ENCODE data around the gene SNX20. TPM values are rescaled to one million over a fixed set of nuclear protein-coding genes. Genes with fewer than 3 reads are reported as not detected.

SNX20 gene
- total and polyA plus RNA-seq, 4 experiments from 2014 or later: 62.5 to 106 (median 89.5) TPM

DNA sequence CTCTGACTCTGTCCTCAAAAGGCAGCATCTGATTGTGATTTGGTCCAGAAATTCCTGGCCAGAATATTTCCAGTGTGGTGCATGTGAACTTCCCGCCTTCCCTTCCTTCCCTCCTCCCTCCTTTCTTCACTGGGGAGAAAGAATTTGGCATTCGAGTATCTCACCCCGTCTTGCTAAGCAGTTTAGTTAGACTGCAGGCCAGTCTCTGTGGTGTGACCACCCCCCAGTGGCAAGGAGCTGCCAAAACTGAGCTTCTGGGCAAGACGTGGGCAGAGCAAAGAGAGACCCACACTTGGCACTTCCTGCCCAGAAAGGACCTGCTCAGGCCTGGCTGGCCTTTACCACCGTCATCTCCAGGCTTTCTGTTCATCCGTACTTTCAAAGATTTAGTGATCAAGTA is 36.4 kb downstream of the SNX20 start:
- ChIA-PET POLR2A (ENCODE audit: partially characterized antibody) (no interaction called here), CTCF (ENCODE audit: partially characterized antibody) (interaction anchor here (0.7 to 2.7 kb wide), 17 partner anchors 9 to 378 kb away, joined by 3 to 11 read pairs (median 3); partner anchors contain the start of gene ADCY7)
- H3K9me3 ChIP-seq (ENCODE audit: control insufficient read depth in 1 of 2, low read length in 2 of 2): no peaks in the 10 kb centered on the region
- Mint-ChIP-seq H3K27ac (peak overlapping the region in 4 of 7 donors; percentile 2 to 62 (median 26)), H3K36me3 (no peaks in the 10 kb centered on the region), H3K4me3 (no peak overlapping the region), H3K9me3 (no peaks in the 10 kb centered on the region), H3K27me3 (no peaks in the 10 kb centered on the region), H3K4me1 (peaks cover 0 to 5% (median 2%) of the 10 kb centered on the region in 4 donors)
- no peaks in the 10 kb centered on the region for H3K36me3 ChIP-seq (ENCODE audit: insufficient read depth, low read length)
- H3K27ac ChIP-seq (ENCODE audit: low read depth, low read length): no peak overlapping the region
- H3K27me3 ChIP-seq (ENCODE audit: insufficient read depth, low read length): no peaks in the 10 kb centered on the region
- H3K4me1 ChIP-seq (ENCODE audit: insufficient read depth, low read length): no peaks in the 10 kb centered on the region
- H3K4me3 ChIP-seq (ENCODE audit: low read length in 2 of 2): no peak overlapping the region
- intact Hi-C loops (cut with micrococcal nuclease): no loop called here
- peak in 4 of 5 donors; percentile 26 to 40 (median 32) for DNase-seq

DNA sequence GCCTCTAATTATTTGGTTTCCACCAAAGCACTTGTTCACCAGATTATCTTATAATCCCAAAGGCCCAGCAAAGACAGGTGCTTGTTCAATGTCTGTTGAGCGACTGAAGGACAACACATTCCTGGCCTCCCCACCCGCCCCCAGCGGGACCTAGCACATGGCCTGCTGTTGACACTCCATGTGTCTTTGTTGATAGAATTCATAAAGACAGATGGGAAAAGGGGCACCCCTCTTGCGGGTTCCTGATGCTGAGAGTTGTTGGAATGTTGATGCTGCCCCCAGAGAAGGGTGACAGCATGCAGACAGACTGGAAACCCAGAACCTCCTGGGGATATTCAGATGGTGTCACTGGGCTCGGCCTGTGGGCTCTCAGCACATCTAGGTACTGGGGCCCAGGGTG is 36.9 kb downstream of the SNX20 start:
- ChIA-PET CTCF (ENCODE audit: partially characterized antibody) (interaction anchor here (0.9 to 2.7 kb wide), 10 partner anchors 21 to 378 kb away, joined by 3 to 11 read pairs (median 4); partner anchors contain the start of gene ADCY7), POLR2A (ENCODE audit: partially characterized antibody) (no interaction called here)
- no peak overlapping the region for H3K4me3 Mint-ChIP-seq
- Histone ChIP-seq H3K4me1 (ENCODE audit: insufficient read depth, low read length) (no peaks in the 10 kb centered on the region), H3K27me3 (ENCODE audit: insufficient read depth, low read length) (no peaks in the 10 kb centered on the region), H3K36me3 (ENCODE audit: insufficient read depth, low read length) (no peaks in the 10 kb centered on the region), H3K9me3 (ENCODE audit: control insufficient read depth in 1 of 2, low read length in 2 of 2) (no peaks in the 10 kb centered on the region), H3K4me3 (ENCODE audit: low read length in 2 of 2) (no peak overlapping the region), H3K27ac (ENCODE audit: low read depth, low read length) (no peak overlapping the region)
- no peaks in the 10 kb centered on the region for H3K36me3 Mint-ChIP-seq
- intact Hi-C loops (cut with micrococcal nuclease): no loop called here
- no peaks in the 10 kb centered on the region for H3K27me3 Mint-ChIP-seq
- H3K4me1 Mint-ChIP-seq: peaks cover 0 to 5% (median 2%) of the 10 kb centered on the region in 4 donors
- H3K9me3 Mint-ChIP-seq: no peaks in the 10 kb centered on the region
- no peak overlapping the region for H3K27ac Mint-ChIP-seq
- DNase-seq: no peak

DNA sequence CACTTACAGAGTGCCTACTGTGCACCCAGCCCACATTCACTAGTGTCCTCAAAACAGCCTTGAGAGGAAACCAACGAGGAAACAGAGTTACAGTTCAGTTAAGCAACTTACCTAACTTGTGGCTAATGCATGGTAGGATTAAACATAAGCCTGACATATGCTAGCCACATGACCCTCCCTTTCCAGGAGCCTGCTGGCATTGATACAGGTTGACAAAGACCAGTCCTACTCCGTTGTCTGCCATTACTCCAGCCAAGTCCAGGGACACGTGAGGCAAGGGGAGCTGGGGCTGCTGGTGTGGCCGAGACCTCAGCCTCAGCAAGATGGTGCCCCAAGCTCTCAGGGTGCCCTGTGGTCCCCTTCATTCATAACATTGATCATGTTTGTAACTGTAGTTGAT is 37.9 kb downstream of the SNX20 start:
- H3K27ac Mint-ChIP-seq: no peak overlapping the region
- peaks cover 0 to 5% (median 2%) of the 10 kb centered on the region in 4 donors for H3K4me1 Mint-ChIP-seq
- no peak overlapping the region for H3K27ac ChIP-seq (ENCODE audit: low read depth, low read length)
- ChIA-PET POLR2A (ENCODE audit: partially characterized antibody) (no interaction called here), CTCF (ENCODE audit: partially characterized antibody) (interaction anchor here (1.1 to 2.3 kb wide), 3 partner anchors 15 to 133 kb away, joined by 3 to 6 read pairs (median 5); no protein-coding TSS in a partner anchor)
- intact Hi-C loops (cut with micrococcal nuclease): no loop called here
- H3K36me3 ChIP-seq (ENCODE audit: insufficient read depth, low read length): no peaks in the 10 kb centered on the region
- H3K9me3 Mint-ChIP-seq: no peaks in the 10 kb centered on the region
- DNase-seq: no peak
- H3K4me3 Mint-ChIP-seq: no peak overlapping the region
- no peak overlapping the region for H3K4me3 ChIP-seq (ENCODE audit: low read length in 2 of 2)
- no peaks in the 10 kb centered on the region for H3K27me3 Mint-ChIP-seq
- no peaks in the 10 kb centered on the region for H3K27me3 ChIP-seq (ENCODE audit: insufficient read depth, low read length)
- no peaks in the 10 kb centered on the region for H3K9me3 ChIP-seq (ENCODE audit: control insufficient read depth in 1 of 2, low read length in 2 of 2)
- H3K36me3 Mint-ChIP-seq: no peaks in the 10 kb centered on the region
- no peaks in the 10 kb centered on the region for H3K4me1 ChIP-seq (ENCODE audit: insufficient read depth, low read length)

DNA sequence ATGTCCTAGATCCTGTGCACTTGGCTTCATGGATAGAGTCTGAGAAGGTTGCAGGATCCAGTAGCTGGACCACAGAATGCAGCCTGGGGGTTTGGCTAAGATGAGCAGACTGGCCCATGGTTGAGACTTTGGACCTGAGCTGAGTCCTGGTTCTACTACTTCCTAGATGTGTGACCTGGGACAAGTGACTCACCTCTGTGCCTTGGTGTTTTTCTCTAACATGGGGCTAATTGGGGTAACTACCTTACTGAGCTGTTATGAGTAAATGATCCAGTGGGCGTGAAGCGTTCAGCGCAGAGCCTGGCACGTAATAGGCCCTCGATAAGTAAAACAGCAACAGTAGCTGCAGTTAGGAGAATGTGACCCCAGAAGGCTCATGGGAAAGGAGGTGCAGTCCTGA is 38.8 kb downstream of the SNX20 start:
- no peak overlapping the region for H3K27ac ChIP-seq (ENCODE audit: low read depth, low read length)
- peaks cover 0 to 5% (median 2%) of the 10 kb centered on the region in 4 donors for H3K4me1 Mint-ChIP-seq
- no peaks in the 10 kb centered on the region for H3K9me3 ChIP-seq (ENCODE audit: control insufficient read depth in 1 of 2, low read length in 2 of 2)
- DNase-seq: no peak
- no peaks in the 10 kb centered on the region for H3K27me3 Mint-ChIP-seq
- no peak overlapping the region for H3K27ac Mint-ChIP-seq
- H3K9me3 Mint-ChIP-seq: no peaks in the 10 kb centered on the region
- H3K36me3 ChIP-seq (ENCODE audit: insufficient read depth, low read length): no peaks in the 10 kb centered on the region
- H3K4me1 ChIP-seq (ENCODE audit: insufficient read depth, low read length): no peaks in the 10 kb centered on the region
- H3K4me3 ChIP-seq (ENCODE audit: low read length in 2 of 2): no peak overlapping the region
- H3K36me3 Mint-ChIP-seq: no peaks in the 10 kb centered on the region
- no peaks in the 10 kb centered on the region for H3K27me3 ChIP-seq (ENCODE audit: insufficient read depth, low read length)
- POLR2A ChIA-PET (ENCODE audit: partially characterized antibody): no interaction called here
- no peak overlapping the region for H3K4me3 Mint-ChIP-seq
- intact Hi-C loops (cut with micrococcal nuclease): no loop called here
- CTCF ChIA-PET (ENCODE audit: partially characterized antibody): interaction anchor here (0.8 to 2.3 kb wide), 6 partner anchors 9 to 250 kb away, joined by 3 to 6 read pairs (median 4); no protein-coding TSS in a partner anchor

DNA sequence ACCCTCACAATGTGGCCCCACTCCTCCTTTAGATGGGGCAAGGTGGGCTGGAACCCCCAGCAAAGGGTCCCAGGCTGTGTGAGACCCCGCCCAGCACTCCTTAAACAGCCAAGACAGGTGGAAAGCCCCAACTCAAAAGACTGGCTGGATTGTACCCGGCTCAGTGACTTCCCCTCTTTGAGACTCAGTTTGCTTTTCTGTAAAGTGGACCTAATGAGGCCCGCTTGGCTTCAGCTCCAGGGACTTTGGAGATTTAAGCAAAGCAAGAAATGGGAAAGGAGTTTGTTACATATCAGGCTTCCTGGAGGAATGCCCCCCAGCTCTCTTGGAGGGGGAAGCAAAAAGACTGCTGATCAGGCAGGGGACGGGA is 39.3 kb downstream of the SNX20 start:
- no peak overlapping the region for H3K4me3 ChIP-seq (ENCODE audit: low read length in 2 of 2)
- H3K4me1 ChIP-seq (ENCODE audit: insufficient read depth, low read length): no peaks in the 10 kb centered on the region
- no peaks in the 10 kb centered on the region for H3K9me3 ChIP-seq (ENCODE audit: control insufficient read depth in 1 of 2, low read length in 2 of 2)
- POLR2A ChIA-PET (ENCODE audit: partially characterized antibody): no interaction called here
- intact Hi-C loops (cut with micrococcal nuclease): no loop called here
- no peaks in the 10 kb centered on the region for H3K9me3 Mint-ChIP-seq
- no peak overlapping the region for H3K27ac Mint-ChIP-seq
- no peaks in the 10 kb centered on the region for H3K36me3 Mint-ChIP-seq
- no peaks in the 10 kb centered on the region for H3K27me3 Mint-ChIP-seq
- peaks cover 0 to 5% (median 2%) of the 10 kb centered on the region in 4 donors for H3K4me1 Mint-ChIP-seq
- no peak for DNase-seq
- no peaks in the 10 kb centered on the region for H3K36me3 ChIP-seq (ENCODE audit: insufficient read depth, low read length)
- H3K27ac ChIP-seq (ENCODE audit: low read depth, low read length): no peak overlapping the region
- H3K4me3 Mint-ChIP-seq: no peak overlapping the region
- CTCF ChIA-PET (ENCODE audit: partially characterized antibody): interaction anchor here (1.0 to 2.3 kb wide), 3 partner anchors 14 to 250 kb away, joined by 3 to 6 read pairs (median 5); no protein-coding TSS in a partner anchor
- H3K27me3 ChIP-seq (ENCODE audit: insufficient read depth, low read length): no peaks in the 10 kb centered on the region

DNA sequence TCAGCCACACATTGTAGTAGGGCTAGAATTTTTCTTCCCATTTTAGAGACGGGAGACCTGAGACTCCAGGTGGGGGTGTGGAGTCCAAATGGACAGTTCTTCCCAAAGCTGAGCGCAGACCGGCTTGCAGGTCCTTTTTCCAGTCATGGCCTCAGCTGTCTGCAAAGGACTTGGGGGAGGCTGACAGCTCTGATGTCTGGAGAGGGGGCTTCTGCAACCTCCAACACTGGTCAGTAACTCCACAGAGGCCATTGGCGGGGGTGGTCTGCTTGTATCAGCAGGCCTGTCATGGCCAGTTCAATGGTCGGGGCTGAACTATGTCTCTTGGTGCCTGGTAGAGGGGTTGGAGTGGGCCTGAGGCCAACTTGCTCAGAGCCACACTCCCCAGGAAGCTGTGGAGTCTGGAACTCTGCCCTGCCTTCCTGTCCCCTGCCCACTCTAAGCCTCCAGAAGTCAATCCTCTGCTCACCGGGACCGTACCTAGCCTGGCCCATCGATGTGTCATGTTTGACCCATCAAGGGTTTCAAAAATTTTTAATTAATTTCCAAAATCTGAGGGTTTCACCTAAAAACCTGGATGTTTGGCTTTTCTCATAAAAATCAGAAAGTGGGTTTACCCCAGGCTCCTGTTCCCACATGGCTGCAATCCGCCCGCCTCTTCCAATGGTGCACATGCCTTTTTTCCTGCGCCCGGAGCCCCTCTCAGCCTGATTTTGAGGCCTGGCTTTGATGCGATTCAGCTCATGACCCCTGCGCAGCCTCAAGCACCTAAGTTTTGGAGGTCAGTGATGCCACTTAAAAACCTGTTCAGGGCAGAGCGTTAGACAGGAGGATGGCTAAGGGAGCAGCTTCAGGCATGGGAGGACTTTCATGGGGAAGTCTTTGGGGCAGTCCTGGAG is 39.9 kb downstream of the SNX20 start:
- H3K4me3 ChIP-seq (ENCODE audit: low read length in 2 of 2): no peak overlapping the region
- ChIA-PET CTCF (ENCODE audit: partially characterized antibody) (interaction anchor here (1.5 to 2.3 kb wide), 3 partner anchors 13 to 165 kb away, joined by 3 to 6 read pairs (median 5); no protein-coding TSS in a partner anchor), POLR2A (ENCODE audit: partially characterized antibody) (no interaction called here)
- no peaks in the 10 kb centered on the region for H3K9me3 ChIP-seq (ENCODE audit: control insufficient read depth in 1 of 2, low read length in 2 of 2)
- Mint-ChIP-seq H3K9me3 (no peaks in the 10 kb centered on the region), H3K4me1 (peaks cover 0 to 5% (median 4%) of the 10 kb centered on the region in 4 donors), H3K27me3 (no peaks in the 10 kb centered on the region), H3K27ac (no peak overlapping the region), H3K4me3 (no peak overlapping the region), H3K36me3 (no peaks in the 10 kb centered on the region)
- no peak overlapping the region for H3K27ac ChIP-seq (ENCODE audit: low read depth, low read length)
- no peak for DNase-seq
- no peaks in the 10 kb centered on the region for H3K4me1 ChIP-seq (ENCODE audit: insufficient read depth, low read length)
- intact Hi-C loops (cut with micrococcal nuclease): no loop called here
- no peaks in the 10 kb centered on the region for H3K36me3 ChIP-seq (ENCODE audit: insufficient read depth, low read length)
- no peaks in the 10 kb centered on the region for H3K27me3 ChIP-seq (ENCODE audit: insufficient read depth, low read length)

DNA sequence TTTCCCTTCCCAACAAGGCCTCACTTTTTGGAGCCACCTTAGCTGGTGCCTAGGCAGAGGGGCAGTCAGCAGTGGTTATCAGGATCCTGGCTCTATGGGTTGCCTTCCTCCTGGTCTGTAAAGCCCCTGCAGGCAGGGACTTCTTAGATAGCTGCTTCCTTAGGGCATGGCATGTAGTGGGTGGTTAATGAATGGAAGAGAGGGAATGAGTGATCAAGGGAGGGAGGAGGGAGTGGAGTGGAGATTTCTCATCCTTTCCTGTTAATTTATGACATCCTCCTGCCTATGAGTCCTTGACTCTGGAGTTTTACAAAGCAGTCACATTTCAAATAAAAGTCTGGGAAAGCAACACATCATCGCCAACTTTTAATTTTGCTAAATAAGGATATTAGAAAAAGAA is 40.7 kb downstream of the SNX20 start:
- H3K4me3 ChIP-seq (ENCODE audit: low read length in 2 of 2): no peak overlapping the region
- DNase-seq: no peak
- ChIA-PET CTCF (ENCODE audit: partially characterized antibody) (interaction anchor here (1.5 kb wide), 1 partner anchor 166 kb away, joined by 3 read pairs; no protein-coding TSS in a partner anchor), POLR2A (ENCODE audit: partially characterized antibody) (no interaction called here)
- H3K27me3 ChIP-seq (ENCODE audit: insufficient read depth, low read length): no peaks in the 10 kb centered on the region
- Mint-ChIP-seq H3K4me1 (peaks cover 4 to 12% (median 6%) of the 10 kb centered on the region in 4 donors), H3K36me3 (no peaks in the 10 kb centered on the region), H3K4me3 (no peak overlapping the region), H3K27me3 (no peaks in the 10 kb centered on the region), H3K9me3 (no peaks in the 10 kb centered on the region), H3K27ac (peak overlapping the region in 2 of 7 donors; percentile 1 to 62)
- H3K9me3 ChIP-seq (ENCODE audit: control insufficient read depth in 1 of 2, low read length in 2 of 2): no peaks in the 10 kb centered on the region
- intact Hi-C loops (cut with micrococcal nuclease): no loop called here
- no peak overlapping the region for H3K27ac ChIP-seq (ENCODE audit: low read depth, low read length)
- H3K36me3 ChIP-seq (ENCODE audit: insufficient read depth, low read length): no peaks in the 10 kb centered on the region
- H3K4me1 ChIP-seq (ENCODE audit: insufficient read depth, low read length): no peaks in the 10 kb centered on the region

Data from CD4-positive, alpha-beta memory T cell (primary cell).